GM12873 (cell line): ENCODE data around the gene PDE6A.

Experiments
- CTCF ChIP-seq: IDR thresholded peaks from 2 replicates; pipeline ENCODE4 v1.5.1; 2012; ENCODE audit warnings: low read depth, mild to moderate bottlenecking, moderate library complexity, low read length, control low read depth; ENCODE audit not compliant: insufficient read depth; ENCODE audit errors: missing control alignments

Gene PDE6A

GRCh38 chr5:149838881-149839739 lies 105.5 kb downstream of the PDE6A start:
- TF ChIP-seq CTCF = no peak

GRCh38 chr5:149837680-149838269 lies 106.8 kb downstream of the PDE6A start:
- TF ChIP-seq CTCF = peak; percentile 62

GRCh38 chr5:149836451-149837139 lies 108.0 kb downstream of the PDE6A start:
- TF ChIP-seq CTCF = no peak

- TF ChIP-seq CTCF = peak; percentile 84
Observed at GRCh38 chr5:149834246-149834855, 110.2 kb downstream of the PDE6A start.

GRCh38 chr5:149833116-149833827 lies 111.3 kb downstream of the PDE6A start:
- TF ChIP-seq CTCF = no peak

GRCh38 chr5:149832636-149833035 lies 112.0 kb downstream of the PDE6A start:
- no peak for TF ChIP-seq CTCF
